Fibroblast of skin of back (primary cell): Measurements from ENCODE around the gene SREK1IP1.
A peak's percentile ranks its signal among the peaks of the same experiment; 100 is the strongest.
"Not testable (repeated sequence)": the region's sequence is repeated elsewhere in the genome, so short reads cannot be mapped to it uniquely, and the experiment has no call there.

Experiments
- DNase-seq: peaks from one replicate; pipeline ENCODE4 v3.0.0-alpha.2; 2013

Gene SREK1IP1

GRCh38 chr5:64763948-64764503 lies 4.5 kb downstream of the SREK1IP1 start:
- no peak for DNase-seq

GRCh38 chr5:64759960-64760660 lies 8.4 kb downstream of the SREK1IP1 start:
- no peak for DNase-seq

DNA sequence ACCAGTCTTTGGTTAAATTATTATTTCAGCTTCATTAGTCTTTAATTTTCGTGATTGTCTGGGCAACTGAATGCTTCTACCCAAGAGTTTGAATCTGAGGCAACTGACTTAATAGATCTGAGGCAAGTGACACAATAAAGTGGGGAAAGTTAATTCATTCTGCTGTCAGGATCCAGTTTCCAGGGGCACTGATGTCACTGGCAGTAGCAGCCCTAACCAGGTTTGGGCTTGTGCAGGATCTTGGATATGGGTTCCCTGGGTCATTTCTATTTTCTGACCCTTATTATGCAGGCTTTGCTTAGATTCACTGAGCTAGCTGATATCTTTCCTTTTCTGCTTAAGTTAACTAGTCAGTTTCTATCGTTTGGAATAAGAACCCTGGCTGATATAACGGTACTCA lies 9.6 kb downstream of the SREK1IP1 start:
- DNase-seq, result no peak

GRCh38 chr5:64754066-64754465 lies 14.4 kb downstream of the SREK1IP1 start:
- no peak for DNase-seq

GRCh38 chr5:64749385-64749784 lies 19.1 kb downstream of the SREK1IP1 start:
- no peak for DNase-seq

DNA sequence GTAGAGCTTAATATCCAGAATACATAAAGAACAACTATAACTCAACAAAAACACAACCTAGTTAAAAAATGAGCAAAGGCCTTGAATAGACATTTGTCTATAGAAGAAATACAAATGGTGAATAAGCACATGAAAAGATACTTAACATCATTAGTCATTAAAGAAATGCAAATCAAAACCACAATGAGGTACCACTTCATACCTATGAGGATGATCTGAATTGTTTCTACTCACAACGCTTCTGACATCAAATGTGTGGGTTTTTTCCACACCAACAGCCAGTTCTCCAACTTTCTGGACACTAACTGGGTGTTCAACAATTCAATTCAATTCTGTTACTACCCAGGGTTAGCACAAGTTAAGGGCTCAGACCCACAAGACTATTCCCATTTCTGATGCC lies 22.0 kb downstream of the SREK1IP1 start:
- peak; percentile 11 for DNase-seq

- no peak for DNase-seq
These were observed 23.6 kb downstream of the SREK1IP1 start for GRCh38 chr5:64744914-64745313.

- DNase-seq, result no peak
These were observed 25.7 kb downstream of the SREK1IP1 start for GRCh38 chr5:64742821-64743220.

DNA sequence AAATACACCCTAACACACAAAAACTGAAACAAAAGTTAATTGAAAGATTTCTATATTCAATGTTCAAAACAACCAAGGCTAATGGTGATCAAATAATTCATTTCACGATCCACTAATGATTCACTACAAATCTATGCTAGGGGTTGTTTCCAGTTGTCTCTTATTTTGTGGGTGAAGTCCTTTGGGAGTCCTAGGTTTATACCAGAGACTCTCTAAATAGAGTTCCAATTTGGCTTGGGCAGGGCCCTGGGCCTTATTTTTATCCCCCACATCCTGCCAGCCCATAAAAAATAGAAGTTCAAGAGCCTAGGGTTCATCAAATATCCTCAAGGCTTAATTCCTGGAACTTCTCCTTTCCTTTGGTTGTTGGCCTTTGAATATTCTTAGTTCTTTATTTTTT lies 26.1 kb downstream of the SREK1IP1 start:
- no peak for DNase-seq

- no peak for DNase-seq
These were observed 41.3 kb downstream of the SREK1IP1 start for GRCh38 chr5:64727150-64727549.

DNA sequence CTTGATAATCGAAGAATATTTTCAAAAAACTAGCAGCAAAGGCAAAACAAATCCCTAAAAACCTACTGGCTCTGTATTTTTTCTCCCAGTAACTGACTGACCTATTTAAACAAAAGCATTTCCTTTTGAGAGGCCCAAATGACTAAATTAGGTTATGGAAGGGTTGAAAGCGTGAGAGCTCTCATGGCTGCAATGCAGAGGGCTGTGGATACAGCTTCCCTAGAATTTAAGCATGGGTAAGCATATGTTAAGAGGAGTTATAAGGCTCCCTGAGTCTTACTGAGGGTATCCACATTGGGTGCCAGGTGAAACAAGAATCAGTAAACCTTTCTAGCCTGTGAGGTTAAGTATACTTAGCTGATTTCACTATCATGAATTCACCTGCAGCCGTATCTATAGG lies 45.9 kb downstream of the SREK1IP1 start:
- no peak for DNase-seq

DNA sequence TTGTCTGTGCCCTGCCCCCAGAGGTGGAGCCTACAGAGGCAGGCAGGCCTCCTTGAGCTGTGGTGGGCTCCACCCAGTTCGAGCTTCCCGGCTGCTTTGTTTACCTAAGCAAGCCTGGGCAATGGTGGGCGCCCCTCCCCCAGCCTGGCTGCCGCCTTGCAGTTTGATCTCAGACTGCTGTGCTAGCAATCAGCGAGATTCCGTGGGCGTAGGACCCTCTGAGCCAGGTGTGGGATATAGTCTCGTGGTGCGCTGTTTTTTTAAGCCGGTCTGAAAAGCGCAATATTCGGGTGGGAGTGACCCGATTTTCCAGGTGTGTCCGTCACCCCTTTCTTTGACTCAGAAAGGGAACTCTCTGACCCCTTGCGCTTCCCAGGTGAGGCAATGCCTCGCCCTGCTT lies 54.0 kb downstream of the SREK1IP1 start:
- not testable (repeated sequence) for DNase-seq

DNA sequence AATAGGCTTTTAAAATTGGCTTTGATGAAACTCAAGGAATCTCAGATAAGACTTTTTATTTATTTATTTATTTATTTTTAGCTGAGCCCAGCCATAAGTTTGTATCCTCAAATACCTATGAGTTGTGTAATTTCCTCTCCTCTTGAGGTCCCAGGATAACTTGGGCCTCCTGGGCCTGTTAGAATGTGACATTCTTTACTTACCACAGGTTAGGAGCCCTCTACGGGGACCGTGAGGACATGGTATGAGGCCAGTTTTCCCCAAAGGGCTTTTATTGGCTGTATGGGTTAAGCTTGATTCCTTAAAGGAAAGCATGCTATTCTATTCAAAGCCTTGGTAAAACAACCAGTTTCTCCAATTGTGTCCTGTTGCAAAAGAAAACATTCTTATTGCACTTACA lies 61.3 kb downstream of the SREK1IP1 start:
- DNase-seq, result peak; percentile 6

- not testable (repeated sequence) for DNase-seq
These were observed 62.4 kb downstream of the SREK1IP1 start for GRCh38 chr5:64706074-64706473.

DNA sequence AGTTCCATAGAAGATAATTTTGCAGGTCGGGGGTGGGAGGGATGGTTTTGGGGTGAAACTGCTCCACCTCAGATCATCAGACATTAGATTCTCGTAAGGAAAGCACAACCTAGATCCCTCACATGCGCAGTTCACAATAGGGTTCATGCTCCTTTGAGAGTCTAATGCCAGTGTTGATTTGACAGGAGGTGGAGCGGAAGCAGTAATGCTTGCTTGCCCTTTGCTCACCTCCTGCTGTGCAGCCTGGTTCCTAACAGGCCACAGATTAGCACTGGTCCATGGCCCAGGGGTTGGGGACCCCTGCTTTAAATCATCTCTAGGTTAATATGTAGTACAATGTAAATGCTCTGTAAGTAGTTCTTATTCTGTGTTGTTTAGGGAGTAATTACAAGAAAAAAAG lies 67.7 kb downstream of the SREK1IP1 start:
- no peak for DNase-seq

DNA sequence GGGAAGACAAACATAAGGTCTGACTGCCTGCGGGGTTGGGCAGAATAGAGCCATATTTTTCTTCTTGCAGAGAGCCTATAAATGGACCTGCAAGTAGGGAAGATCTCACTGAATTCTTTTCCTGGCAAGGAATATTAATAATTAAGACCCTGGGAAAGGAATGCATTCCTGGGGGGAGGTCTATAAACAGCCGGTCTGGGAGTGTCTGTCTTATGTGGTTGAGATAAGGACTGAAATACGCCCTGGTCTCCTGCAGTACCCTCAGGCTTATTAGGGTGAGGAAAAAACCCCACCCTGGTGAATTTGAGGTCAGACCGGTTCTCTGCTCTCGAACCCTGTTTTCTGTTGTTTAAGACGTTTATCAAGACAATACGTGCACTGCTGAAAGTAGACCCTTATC lies 72.1 kb downstream of the SREK1IP1 start:
- not testable (repeated sequence) for DNase-seq

DNA sequence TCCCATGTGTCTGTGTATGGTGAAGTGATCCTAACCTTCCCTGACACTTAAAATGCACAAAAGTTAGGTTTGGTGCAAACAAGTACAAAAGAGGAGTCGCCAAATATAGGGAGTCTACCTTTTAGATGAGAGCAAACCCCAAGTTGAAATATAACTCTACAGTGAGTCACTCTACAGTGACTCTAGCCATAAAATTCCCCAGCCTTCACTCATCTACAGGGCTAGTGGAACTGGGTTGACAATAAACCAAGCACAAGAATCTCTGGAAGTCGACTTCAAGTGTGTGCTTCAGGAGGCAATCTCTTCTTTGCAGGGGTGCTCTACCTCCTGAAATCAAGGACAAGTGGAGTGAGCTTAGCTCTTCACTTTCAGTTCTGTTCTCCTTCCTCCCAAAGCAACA lies 74.9 kb downstream of the SREK1IP1 start:
- peak; percentile 2 for DNase-seq

- no peak for DNase-seq
These were observed 77.2 kb downstream of the SREK1IP1 start for GRCh38 chr5:64691291-64691690.

- peak; percentile 23 for DNase-seq
These were observed 77.9 kb downstream of the SREK1IP1 start, which contains the start of gene SHISAL2B for GRCh38 chr5:64690417-64691151. SHISAL2B (plus strand) TSS chr5:64690503; CDS start chr5:64690624, 121 bp downstream.

GRCh38 chr5:64690104-64690416 lies 78.4 kb downstream of the SREK1IP1 start:
- DNase-seq, result no peak

DNA sequence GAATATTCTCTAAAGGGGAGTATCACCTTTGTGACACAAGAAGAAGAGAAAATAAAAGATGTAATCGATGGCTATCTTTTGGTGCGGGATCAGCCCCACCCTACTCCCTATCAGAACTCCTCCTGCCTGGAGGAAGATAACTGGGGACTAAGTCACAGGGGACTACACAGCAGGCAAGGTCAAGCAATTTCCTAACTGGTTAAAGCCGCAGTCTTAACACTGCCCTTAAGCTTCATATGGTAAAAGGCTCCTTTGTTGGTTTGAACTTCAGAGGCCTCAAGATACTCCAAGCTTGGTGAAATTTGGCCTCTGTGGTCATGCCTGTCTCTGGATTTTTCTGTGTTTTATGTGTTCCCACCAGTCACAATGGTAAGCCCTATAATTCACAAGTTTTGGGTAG lies 79.5 kb downstream of the SREK1IP1 start:
- DNase-seq, result no peak

DNA sequence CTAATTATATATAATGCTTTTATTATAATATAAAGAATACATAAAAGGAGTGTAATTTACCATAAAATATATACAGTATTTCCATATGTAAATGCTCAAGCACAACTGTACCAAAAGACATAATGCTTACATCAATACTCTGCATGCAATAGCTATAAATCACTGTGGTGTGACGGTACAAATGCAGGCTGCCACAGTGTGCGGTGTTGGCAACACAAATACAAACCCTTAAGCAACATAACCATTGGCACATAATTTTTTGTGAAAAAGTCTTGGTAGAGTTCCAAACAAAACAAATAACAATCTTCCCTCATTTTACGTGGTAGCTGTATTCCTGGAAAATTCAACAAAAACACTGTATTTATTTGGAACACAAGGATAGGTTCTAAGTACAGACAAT lies 80.1 kb downstream of the SREK1IP1 start:
- DNase-seq, result no peak

- DNase-seq, result no peak
These were observed 82.6 kb downstream of the SREK1IP1 start for GRCh38 chr5:64685866-64686265.

DNA sequence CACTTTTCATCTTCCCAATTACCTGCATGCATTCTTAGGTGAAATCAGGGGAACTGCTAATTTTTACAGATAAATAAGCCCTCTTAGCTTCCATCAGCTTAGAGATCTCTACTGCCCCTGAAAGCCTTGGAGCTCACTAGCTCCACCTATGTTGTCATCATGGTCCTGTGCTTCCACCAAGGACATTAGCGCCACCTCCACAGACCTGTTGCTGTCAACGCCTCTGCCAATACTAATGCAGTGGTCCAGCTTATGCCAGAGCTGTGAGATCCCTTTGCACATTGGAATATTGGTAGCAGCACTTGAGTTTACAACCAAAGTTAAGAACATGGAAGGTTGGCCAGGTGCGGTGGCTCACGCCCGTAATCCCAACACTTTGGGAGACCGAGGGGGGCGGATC lies 85.9 kb downstream of the SREK1IP1 start:
- no peak for DNase-seq
